ENCODE data around the gene AACS.

GRCh38 chr12:125124320-125124966 lies 59.2 kb downstream of the AACS start:
- TF ChIP-seq CTCF (conservative IDR thresholded peaks at IDR 0.05) (no peak), EZH2 (IDR thresholded peaks at IDR 0.05; ENCODE audit: low read depth) (no peak)
